Sigmoid colon (tissue), 4 donors: ENCODE measurements around the gene DNPEP.

Experiments
- CTCF ChIP-seq, 4 experiments: fragments of 450-650 bp in 3 of 4; fragments of 200-600 bp in 1 of 4; IDR thresholded peaks; one replicate each; pipeline ENCODE4 v1.5.1; 2016 to 2019; ENCODE audit warnings: antibody characterized with exemption in 4 of 4, mild to moderate bottlenecking in 3 of 4, moderate library complexity in 2 of 4
- EP300 ChIP-seq, 4 donors: sonication (generic); formaldehyde crosslinking; IDR thresholded peaks; one replicate each; pipeline ENCODE4 v1.6.1; 2017; ENCODE audit warnings: antibody characterized with exemption in 4 of 4
- POLR2A ChIP-seq, 2 donors: fragments of 450-650 bp; IDR thresholded peaks; one replicate each; pipeline ENCODE4 v1.6.1; 2016; ENCODE audit warnings: antibody characterized with exemption in 2 of 2, mild to moderate bottlenecking in 2 of 2, moderate library complexity in 2 of 2

GRCh38 chr2:219350710-219351221, 36.9 kb downstream of the DNPEP start:
- TF ChIP-seq EP300 (IDR thresholded peaks at IDR 0.05) (no peak), CTCF (IDR thresholded peaks at IDR 0.05) (no peak), POLR2A (IDR thresholded peaks at IDR 0.05) (no peak)
